Glomerular endothelial cell (primary cell): ENCODE results near the gene SCN5A. TPM values are rescaled to one million over a fixed set of nuclear protein-coding genes. Genes with fewer than 3 reads are reported as not detected.

Source experiments
- DNase-seq: peaks from one replicate; pipeline ENCODE4 v3.0.0-alpha.2; 2011; ENCODE audit warnings: low read depth, low spot score; ENCODE audit errors: extremely low read depth
- total RNA-seq: library from RNA; depleted of rRNA; stranded (reverse); fragments of >200 nt; gene quantifications from 2 replicates; pipeline ENCODE4 v1.2.3, GENCODE V29; 2015

The SCN5A gene
- total RNA-seq, 1 donor from 2014 or later = 5.2 TPM

DNA sequence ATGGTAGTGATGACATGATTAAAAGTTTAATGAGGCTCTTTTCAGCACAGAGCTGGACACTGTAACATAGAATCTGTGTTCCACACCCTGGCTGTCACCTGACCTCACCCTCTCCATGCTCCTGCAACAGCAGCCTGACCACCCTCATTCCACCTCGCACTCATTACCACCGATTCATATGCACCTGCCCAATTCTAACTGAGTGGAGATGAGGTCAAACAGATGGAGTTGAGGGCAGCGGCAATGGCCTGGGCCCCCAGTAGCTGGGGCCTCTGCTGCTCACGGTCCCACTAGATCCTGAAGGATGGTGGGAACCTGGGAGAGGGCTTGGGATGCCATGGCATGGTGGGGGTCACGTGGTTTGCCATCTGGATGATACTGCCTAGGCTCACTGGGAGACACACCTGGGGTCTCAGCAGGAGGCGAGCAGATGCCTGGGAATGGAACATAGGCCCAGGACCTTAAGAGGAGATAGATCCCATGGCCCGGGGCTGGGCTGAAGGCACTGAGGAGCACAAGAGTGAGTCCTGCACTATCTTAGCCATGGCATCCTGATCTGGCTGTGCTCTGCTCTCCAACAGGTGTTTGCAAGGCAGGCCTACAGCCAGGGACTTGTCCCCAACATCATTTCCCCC lies 1.3 kb downstream of the SCN5A start:
- DNase-seq = no peak

DNA sequence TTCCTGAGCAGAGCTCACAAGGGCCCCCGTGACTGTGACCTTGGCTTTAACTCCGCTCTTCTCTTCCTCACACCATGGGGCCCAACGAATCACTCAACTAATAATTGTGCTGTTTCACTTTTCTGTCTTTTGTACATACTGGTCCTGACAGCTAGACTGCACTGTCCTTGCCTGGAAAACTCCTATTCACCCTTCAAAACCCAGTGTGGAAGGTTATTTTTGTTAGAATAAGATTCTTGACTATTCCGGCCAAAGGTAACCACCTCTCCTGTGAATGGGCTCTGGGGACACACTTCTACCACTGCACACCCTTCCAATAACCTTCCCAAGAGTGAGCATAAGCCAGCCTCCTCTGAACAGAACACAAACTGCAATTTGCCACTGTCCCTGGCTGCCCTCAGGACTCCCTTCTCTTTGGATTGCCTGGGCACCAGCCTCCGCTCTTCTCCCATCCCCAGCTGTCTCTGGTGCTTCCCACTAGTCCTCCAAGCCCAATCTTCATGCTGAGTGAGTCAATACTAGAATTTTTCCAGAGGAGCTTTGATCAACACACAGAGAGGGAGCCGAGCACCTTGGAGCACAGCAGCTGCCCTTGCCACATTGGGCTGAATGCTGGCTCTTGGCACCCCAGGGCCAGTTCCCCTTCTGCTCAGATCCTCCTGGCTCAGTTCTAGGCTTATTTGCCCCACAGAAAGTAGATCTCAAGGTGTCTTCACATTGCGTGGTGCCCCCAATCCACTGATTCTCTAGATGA lies 2.1 kb downstream of the SCN5A start:
- no peak for DNase-seq

DNA sequence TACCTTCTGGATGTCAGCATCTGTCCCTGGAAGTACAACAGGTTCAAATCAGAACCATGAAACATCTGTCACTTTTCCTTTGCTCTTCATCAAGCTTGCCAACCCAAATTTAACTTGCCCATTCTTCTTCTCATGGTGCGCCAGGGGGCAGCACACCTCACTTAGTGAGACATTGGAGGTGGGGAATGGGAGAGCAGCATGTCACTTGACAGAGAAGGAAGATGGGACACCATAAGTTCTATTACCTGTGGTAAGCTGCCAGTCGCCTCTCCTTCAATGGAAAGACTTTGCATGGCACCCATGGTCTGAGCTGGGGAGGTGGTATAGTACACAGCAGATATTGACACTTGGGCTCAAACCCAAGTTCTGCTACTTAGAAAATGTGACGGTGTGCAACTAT lies 2.9 kb downstream of the SCN5A start:
- DNase-seq = no peak

DNA sequence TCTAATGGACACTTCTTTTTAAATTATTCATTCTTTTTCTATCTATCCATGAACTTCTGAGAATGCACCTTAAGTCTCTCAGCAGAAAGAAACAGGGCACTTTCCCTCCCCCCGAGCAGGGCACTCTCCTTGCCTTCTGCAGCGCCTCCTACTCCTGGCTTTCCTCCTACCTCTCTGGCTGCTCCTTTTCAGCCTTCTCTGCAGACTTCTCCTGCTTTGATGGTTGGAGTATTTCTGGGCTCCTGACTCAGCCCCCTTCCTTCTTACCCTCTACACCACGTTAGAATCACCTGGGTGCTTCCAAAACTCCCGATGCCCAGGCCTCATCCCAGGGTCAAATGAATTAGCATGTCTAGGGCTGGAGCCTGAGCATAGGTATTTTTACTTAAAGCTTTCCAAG lies 3.4 kb downstream of the SCN5A start:
- no peak for DNase-seq

DNA sequence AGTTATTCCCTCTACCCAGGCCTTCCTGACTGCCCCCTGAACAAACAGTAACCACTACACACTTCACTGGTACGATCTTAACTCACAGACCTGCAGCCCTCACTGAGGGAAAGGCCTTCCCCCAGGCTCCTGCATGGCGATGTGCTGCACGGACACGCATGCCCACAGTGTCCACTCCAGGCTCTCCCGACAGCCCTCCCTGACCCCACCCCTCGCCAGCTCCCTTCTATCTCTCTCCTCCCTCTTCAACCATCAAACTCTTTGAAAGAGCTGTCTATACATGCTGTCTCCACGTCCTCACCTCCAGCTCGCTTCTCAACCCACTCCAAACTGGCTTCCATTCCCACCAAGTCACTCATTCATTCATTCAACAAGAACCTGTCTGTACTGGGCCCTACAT lies 3.9 kb downstream of the SCN5A start:
- DNase-seq = no peak

DNA sequence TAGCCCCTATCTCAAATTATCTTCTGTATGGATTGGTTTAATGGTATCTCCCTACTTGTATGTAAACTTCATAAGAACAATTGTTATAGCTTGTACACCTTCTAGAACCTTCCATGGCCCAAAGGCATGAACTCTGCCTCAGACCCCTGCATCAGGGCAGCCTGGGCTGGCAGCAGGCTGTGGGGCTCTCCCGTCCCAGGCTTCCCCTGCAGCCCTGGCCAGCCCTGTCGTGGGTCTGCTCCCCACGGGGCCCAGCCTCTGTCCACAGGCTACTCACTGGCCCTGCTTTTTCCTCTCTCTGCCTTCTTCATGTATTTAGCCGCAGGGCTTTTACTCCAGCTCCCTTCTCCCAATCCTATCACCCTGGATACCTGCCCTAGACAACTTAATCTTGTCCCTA lies 4.4 kb downstream of the SCN5A start:
- no peak for DNase-seq

DNA sequence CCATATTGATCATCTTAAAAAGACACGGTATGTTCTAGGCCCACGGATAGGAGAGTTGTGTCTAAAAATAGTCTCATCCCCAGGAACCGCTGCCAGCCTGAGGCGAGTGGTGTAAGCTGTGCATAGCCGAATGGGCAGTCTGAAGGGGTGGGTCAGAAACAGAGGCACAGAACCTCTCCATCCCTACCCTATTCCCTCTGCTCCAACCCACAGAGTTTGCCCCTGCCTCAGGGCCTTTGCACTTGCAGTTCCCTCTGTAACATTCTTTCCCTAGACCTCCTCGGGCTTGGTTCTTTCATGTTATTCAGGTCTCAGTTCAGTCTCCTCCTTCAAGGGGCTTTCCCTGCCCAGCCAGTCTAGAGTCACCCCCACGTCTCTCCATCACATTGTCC lies 4.8 kb downstream of the SCN5A start:
- DNase-seq = no peak

DNA sequence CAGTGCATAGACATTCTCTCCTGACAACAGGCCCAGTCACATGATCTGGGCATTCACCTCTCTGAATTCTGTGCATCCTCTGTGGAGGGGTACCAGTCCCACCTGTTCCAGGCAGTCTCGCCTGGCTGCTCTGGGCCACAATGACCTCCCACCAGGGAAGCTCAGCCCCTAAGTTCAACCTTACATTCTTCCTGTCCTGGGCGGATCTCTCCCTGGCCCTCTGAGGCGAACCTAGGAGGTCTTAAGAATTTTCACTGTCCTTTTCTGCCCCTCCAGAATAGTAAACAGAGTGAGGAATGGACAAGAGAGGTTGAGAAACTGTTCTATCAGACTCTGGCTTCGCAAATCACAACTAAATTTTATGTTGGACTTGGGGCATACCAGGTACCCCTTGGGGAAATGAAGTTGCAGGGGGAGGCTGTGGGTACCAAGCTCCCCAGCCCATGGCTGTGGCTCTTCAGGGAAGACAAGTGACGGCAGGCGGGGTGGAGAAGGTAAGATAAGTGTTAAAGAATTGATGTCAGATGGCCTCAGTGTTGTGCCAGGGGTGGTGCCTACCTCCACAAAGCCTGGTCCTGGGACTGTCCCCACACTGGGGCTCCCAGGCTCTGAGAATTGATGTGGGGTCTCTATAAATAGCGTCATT lies 5.3 kb downstream of the SCN5A start:
- DNase-seq = no peak

DNA sequence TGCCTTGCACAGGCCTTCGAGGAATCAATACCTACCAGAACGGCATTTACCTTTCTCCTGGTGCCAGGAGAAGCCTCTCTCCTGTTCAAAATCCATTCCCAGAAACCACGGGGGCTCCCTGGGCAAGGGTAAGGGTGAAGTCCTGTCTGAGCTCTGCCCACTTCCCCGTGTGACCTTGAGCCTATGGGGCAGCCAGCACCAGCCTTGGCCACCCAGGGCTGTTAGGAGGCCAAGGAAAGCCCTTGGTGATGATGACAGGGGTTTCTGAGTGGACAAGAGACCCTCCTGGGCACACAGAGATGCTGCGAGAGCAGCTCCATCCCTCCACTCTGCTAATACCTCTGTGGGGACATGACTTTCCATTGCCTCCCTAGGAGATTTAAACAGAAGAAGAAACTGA lies 5.9 kb downstream of the SCN5A start:
- DNase-seq = no peak

DNA sequence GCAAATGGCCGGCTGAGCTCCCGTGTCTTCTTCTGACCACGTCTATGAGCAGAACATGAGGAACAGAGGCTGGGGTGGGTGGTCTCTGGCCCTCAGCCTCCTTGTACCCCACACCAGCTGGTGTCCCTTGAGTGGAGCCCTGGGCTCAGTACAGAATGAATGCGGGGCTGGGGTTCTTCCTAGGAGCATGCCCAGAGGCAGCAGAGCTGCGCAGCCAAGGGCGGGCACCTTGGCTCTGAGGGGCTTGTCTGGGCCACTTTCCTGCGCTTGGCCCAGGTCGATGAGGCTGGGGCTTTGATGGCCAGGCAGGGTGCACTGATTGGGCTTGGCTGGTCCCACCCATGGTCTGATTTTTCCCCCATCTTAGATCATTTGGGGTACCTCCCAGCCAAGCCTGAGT lies 6.4 kb downstream of the SCN5A start:
- DNase-seq = no peak

DNA sequence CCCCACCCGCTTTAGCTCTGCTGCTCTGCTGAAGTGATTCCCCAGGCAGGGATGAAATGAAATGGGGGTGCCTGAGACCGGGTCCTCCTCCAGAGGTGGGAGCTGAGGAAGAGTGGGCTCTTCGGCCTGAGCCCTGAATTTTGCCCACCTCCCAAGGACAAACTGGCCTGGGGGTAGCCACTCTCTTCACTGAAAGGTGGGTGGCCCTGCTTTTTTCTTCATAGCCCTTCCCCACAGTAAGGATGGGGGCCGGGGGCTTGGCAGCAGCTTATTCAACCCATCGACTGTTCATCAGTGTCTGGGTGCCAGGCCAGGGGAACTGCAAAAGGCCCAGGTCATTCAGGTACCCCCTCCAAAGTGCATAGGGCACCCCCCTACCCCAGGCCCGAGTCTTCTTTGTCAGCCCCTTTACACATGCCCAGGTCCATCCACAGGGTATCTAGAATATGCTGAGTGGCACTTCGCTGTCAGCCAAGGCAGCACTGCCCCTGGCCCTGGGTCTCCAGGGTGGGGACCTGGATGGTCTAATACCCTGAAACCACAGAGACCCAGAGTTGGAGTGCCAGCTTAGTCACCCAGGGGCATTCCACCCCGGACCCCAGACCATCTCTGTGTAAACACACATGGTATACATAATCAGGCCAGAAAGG lies 7.9 kb downstream of the SCN5A start:
- no peak for DNase-seq

DNA sequence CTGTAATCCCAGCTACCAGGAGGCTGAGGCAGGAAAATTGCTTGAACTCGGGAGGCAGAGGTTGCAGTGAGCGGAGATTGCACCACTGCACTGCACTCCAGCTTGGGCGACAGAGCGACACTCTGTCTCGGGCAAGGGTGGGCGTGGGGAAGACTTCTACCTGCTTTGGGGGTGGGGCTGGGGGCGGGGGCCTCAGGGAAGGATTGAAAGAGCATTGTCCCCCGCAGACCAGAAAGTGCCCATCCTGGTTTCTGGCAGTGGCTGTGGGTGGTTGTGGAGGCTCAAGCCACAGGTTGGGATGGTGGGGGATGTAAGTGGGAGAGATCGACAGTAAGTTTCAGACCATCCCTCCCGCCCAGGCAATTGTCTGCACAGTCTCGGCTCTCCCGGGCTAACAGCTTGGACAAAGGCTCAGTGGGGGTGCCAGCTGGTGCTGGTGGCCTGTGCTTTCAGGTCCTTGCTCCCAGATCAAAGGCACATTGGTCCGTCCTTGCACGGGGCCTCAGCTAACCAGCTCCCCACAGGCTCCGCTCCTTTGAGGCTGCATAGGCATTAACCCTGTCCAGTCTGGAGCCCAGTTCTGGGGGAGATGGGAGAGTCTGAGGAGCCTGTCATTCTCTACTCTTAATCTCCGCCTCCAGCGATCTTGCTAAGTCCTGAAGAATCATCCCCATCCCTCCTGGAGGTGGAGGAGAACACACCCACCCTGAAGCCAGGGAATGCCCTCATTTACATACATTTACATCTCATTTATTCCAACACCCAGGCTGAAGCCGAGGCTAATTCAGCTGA lies 8.6 kb downstream of the SCN5A start:
- no peak for DNase-seq

DNA sequence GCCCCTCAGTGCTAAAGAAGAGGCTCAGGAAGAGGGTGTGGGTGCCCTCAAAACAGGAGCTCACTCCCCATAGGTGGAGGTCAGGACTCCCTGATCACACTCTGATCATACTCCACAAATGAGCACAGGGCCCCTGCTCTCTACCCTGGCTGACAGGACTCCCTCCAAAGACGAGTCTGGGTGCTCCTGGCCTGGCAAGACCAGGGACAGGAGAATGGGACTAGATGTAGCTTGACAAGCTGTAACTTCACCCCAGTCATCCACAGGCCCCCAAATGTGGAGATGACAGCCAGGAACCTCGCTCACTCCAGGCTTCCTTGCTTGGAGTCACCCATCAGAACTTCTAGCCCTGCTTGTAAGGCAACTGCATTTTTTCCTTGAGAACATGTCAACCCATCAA lies 11.1 kb downstream of the SCN5A start:
- no peak for DNase-seq

DNA sequence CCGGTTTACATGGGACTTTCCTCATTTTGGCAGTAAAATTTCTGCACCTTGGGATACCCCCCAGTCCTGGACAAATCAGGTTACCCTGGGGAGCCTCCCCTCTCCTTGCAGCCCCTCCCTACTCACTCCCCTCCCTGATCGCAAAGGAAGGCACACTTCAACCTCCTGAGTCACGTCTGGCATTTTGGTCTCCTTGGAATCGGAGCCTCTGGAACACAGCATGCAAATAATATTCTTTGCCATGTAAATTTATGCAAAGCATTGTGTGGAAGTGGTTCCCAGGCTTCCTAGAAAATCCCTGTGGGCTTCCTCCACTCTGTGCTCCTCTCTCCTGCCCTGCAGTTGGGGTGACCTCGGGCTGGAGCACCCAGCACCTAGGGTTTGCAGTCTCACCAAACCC lies 11.6 kb downstream of the SCN5A start:
- no peak for DNase-seq

DNA sequence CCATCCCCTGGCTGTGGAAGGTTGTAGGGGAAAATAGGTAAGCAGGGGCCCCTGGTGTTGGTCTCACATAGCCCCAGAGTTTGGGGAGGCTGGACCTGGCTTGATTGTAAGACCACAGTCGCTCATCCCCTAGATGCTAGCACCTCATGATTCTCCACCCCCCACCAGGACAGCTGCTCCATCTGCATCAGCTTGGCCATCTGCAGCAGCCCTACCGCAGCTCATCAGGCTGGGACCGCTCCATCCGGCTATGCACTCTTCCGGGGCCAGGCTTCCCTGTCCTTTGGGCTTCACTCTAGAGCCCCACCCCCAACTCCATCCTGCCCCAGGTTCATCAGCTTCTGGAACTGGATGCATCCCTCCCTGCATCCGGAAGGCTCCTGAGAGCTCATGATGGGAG lies 12.6 kb downstream of the SCN5A start:
- DNase-seq = no peak

DNA sequence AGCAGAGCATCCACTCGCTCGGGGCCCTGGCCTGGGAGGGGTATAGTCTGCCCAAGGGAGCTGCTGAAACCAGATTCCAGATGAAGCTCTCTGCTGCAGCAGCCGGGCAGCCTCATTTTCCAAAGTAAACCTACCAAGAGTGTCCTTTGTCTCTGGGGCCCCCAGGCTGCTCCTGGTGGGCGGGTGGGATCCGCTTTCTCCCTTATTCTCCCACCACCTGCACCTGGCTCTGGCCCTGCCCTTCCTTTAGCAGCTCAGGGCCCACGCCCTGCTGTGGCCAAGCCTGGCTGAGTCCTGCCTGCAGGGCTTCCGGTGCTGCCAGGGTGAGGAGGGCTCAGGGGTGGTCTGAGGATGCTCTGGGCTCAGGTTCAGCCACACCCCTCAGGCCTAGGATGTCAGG lies 13.0 kb downstream of the SCN5A start:
- DNase-seq = no peak

DNA sequence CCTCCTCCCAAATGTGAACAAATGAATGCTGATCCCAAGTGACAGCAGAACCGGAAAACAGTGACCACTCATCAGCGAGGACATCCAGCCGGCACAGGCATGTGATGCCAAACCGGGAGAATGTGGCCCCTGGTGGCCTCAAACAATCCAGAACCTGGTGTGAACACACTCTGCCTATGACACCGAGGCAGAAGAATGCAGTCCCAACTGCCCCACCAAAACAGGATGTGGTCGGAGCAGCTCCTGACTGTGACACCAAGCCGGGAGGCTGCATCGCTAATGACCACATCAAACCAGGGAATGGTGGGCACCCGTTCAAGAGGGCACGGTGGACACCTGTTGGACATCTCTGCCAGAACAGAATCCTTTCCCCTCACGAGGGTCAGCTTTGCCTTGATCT lies 15.4 kb downstream of the SCN5A start:
- no peak for DNase-seq

DNA sequence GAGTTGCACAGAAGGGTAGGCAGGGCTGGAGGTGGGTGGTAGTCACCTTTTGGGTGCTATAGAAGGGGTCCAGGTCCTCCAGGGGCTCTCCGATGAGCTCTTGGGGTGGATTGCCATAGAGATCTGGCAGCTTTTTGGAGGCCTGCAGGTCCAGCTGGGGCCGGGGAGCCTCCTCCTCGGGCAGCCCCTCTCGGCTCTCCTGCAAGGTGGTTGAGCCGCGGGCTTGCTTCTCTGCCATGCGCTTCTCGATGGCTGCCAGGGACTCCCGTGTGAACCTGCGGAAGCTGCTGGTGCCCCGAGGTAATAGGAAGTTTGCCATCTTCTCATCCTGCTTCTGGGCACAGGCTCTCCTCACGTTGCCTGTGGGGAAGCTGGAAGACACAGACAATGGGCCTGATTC lies 16.5 kb downstream of the SCN5A start:
- DNase-seq = no peak

DNA sequence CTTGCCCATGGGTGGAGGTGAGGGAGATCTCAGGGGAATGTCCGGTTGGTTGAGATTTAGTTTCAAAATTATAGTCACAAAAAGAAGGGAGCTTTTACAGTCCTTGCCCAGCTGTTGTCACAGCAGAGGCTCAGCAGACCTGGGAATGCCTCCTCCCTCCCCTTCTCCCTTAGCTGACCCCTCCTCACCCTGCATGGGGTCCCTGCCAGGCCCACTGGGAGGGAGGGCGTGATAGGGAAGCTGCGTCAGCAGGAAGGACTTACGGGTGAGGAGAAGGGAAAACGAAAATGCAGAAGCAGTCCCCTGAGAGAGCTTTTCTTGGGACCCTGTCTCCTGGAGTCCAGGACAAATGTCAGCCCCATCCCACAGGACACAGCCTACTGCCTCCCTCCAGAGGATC lies 18.9 kb downstream of the SCN5A start:
- no peak for DNase-seq

DNA sequence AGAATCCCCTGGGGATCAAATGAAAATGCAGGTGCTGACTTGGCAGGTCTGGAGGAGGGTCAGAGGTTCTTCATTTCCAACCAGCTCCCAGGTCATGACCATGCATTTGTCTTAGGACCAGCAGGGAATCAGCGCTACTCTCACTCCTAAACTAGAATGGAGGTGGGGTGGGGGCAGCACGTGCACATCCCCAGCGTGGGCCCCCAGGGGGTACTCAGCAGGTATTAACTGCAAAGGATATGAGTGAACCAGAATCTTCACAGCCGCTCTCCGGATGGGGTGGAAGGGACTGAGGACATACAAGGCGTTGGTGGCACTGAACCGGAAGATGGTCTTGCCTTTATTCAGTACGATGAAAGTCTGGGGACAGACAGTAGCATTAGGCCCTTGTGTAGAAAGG lies 19.4 kb downstream of the SCN5A start:
- DNase-seq = no peak

DNA sequence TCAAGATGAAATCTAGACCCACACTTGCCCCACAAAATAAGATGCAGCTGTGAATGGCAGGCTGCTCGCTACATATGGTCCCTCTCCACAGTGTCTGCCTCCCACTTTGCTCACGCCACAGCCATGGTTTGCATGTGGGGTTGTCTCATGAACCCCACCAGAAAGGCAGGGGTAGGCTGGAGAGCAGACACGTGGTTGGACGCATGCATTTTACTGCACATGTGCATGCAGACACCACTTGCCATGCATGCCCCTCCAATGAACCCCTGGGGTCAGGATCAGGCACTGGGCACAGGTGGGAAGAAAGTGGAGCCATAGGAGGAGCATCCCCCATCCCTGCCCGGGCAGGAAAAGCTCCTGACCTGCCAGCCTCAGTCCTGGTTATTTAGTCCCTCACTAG lies 20.7 kb downstream of the SCN5A start:
- DNase-seq = no peak
